ENCODE measurements around the gene LRRC4B. TPM values are rescaled to one million over a fixed set of nuclear protein-coding genes. Genes with fewer than 3 reads are reported as not detected.

The LRRC4B gene
- polyA plus RNA-seq, 1 donor (not counting 4 experiments of a cell fraction or from before 2014, with no cell fraction given), result not detected

DNA sequence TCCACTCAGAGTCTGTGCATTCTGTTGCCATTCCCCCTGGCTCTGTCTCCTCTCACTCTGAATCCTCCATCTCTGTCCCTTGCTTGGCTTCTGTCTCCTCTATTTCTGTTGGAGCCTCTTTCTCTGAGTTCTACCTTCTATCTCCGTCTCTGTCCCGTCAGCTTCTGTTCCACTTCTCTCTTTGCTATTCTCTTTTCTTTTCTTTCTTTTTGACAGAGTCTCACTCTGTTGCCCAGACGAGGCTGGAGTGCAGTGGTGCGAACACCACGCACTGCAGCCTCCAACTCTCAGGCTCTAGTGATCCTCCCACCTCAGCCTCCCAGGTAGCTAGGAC is 33.8 kb upstream of the LRRC4B start:
- Histone ChIP-seq H3K9ac (ENCODE audit: control insufficient read depth, extremely low read depth, insufficient read depth, low read length) (no peak overlapping the region), H3K79me2 (ENCODE audit: control insufficient read depth, insufficient read depth, low read length) (no peaks in the 10 kb centered on the region), H2AFZ (ENCODE audit: control insufficient read depth, low read length) (no peak overlapping the region), H3K9me1 (ENCODE audit: control insufficient read depth, extremely low read depth, insufficient read depth, low read length) (no peaks in the 10 kb centered on the region), H3K4me2 (ENCODE audit: control insufficient read depth, extremely low read depth, insufficient read depth, low read depth, low read length) (no peak overlapping the region), H3K4me1 (ENCODE audit: control insufficient read depth, extremely low read depth, insufficient read depth, low read length) (no peaks in the 10 kb centered on the region), H3K27ac (ENCODE audit: control insufficient read depth, insufficient read depth, low read length) (no peak overlapping the region), H3K27me3 (ENCODE audit: control insufficient read depth, extremely low read depth, insufficient read depth, low read length) (no peaks in the 10 kb centered on the region), H3K9me3 (ENCODE audit: control insufficient read depth, low read depth, low read length) (peaks cover under 1% of the 10 kb centered on the region), H3K4me3 (ENCODE audit: control insufficient read depth in 2 of 3, extremely low read depth in 1 of 3, insufficient read depth in 2 of 3, low read depth in 1 of 3, low read length in 3 of 3) (no peak overlapping the region), H3K36me3 (ENCODE audit: control insufficient read depth in 2 of 2, extremely low read depth in 1 of 2, insufficient read depth in 2 of 2, low read length in 2 of 2) (no peaks in the 10 kb centered on the region), H4K20me1 (ENCODE audit: control insufficient read depth, extremely low read depth, insufficient read depth, low read length) (no peaks in the 10 kb centered on the region)
- dilution Hi-C loops (cut with MboI; ENCODE audit: extremely low pct_ligation_motif_present, low sequenced_read_pairs), result no loop called here
- FAIRE-seq (no peak), DNase-seq (ENCODE audit: low read depth, low spot score) (no peak)
- no peak for TF ChIP-seq CTCF (optimal IDR thresholded peaks at IDR 0.05 in 1 of 3, IDR thresholded peaks at IDR 0.05 in 1 of 3, conservative IDR thresholded peaks at IDR 0.05 in 1 of 3; ENCODE audit: extremely low read depth in 1 of 3, insufficient read depth in 2 of 3, low read length in 3 of 3)
- no peak for TF ChIP-seq EZH2 (IDR thresholded peaks at IDR 0.05; ENCODE audit: low read length)

DNA sequence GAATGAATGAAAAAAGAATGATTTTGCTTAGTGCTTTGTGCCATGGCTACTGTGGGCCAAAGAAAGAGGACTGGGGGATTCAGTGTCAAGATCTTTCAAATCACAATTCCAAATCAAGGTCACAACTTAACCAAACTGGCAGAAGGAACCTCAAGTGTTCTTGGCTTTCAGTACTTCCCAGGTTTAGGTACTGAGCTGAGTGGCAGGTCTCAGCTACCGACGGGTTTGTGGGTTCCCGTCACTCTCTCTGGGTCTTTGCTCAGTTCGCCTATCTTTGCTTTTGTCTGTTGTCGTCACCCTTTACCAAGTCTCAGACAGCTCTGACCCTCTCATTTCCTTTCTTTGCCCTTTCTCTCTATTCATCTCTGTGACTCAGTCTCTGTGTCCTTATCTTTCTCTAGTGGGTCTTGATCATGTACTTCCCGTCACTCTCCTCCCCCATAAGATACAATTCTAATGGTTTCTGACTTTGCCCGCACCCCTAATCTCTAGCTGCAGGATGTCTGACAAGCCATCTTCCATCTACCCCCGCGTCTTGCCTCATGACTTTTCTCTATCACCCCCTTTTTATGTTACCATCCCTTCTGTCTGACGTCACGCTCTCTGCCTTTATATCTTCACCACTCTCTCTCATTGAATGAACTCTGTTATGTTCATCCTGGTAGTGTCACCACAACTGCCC is 33.3 kb upstream of the LRRC4B start:
- FAIRE-seq, result no peak
- dilution Hi-C loops (cut with MboI; ENCODE audit: extremely low pct_ligation_motif_present, low sequenced_read_pairs), result no loop called here

More for the DNA sequence above, 33.3 kb upstream of the LRRC4B start:
- Histone ChIP-seq H3K4me2 (ENCODE audit: control insufficient read depth, extremely low read depth, insufficient read depth, low read depth, low read length) (no peak overlapping the region), H4K20me1 (ENCODE audit: control insufficient read depth, extremely low read depth, insufficient read depth, low read length) (no peaks in the 10 kb centered on the region), H2AFZ (ENCODE audit: control insufficient read depth, low read length) (no peak overlapping the region), H3K27me3 (ENCODE audit: control insufficient read depth, extremely low read depth, insufficient read depth, low read length) (no peaks in the 10 kb centered on the region), H3K9me1 (ENCODE audit: control insufficient read depth, extremely low read depth, insufficient read depth, low read length) (no peaks in the 10 kb centered on the region), H3K4me3 (ENCODE audit: control insufficient read depth in 2 of 3, extremely low read depth in 1 of 3, insufficient read depth in 2 of 3, low read depth in 1 of 3, low read length in 3 of 3) (no peak overlapping the region), H3K9ac (ENCODE audit: control insufficient read depth, extremely low read depth, insufficient read depth, low read length) (no peak overlapping the region), H3K27ac (ENCODE audit: control insufficient read depth, insufficient read depth, low read length) (no peak overlapping the region), H3K9me3 (ENCODE audit: control insufficient read depth, low read depth, low read length) (no peaks in the 10 kb centered on the region), H3K4me1 (ENCODE audit: control insufficient read depth, extremely low read depth, insufficient read depth, low read length) (no peaks in the 10 kb centered on the region), H3K79me2 (ENCODE audit: control insufficient read depth, insufficient read depth, low read length) (no peaks in the 10 kb centered on the region), H3K36me3 (ENCODE audit: control insufficient read depth in 2 of 2, extremely low read depth in 1 of 2, insufficient read depth in 2 of 2, low read length in 2 of 2) (no peaks in the 10 kb centered on the region)
- no peak for DNase-seq (ENCODE audit: low read depth, low spot score)
- TF ChIP-seq CTCF (optimal IDR thresholded peaks at IDR 0.05 in 1 of 3, IDR thresholded peaks at IDR 0.05 in 1 of 3, conservative IDR thresholded peaks at IDR 0.05 in 1 of 3; ENCODE audit: extremely low read depth in 1 of 3, insufficient read depth in 2 of 3, low read length in 3 of 3), result no peak
- TF ChIP-seq EZH2 (IDR thresholded peaks at IDR 0.05; ENCODE audit: low read length), result no peak
